HG03045 (cell line): ENCODE data around the gene KXD1.
"Not testable (repeated sequence)": the region's sequence is repeated elsewhere in the genome, so short reads cannot be mapped to it uniquely, and the experiment has no call there.

Experiments
- ATAC-seq: cut with Tn5 transposase; IDR thresholded peaks from one replicate; pipeline ENCODE4 v1.9.1; 2021; ENCODE audit warnings: mild to moderate bottlenecking, moderate library complexity; ENCODE audit not compliant: unreplicated experiment

Gene KXD1

GRCh38 chr19:18533058-18533457 lies 24.6 kb upstream of the KXD1 start:
- no peak for ATAC-seq

DNA sequence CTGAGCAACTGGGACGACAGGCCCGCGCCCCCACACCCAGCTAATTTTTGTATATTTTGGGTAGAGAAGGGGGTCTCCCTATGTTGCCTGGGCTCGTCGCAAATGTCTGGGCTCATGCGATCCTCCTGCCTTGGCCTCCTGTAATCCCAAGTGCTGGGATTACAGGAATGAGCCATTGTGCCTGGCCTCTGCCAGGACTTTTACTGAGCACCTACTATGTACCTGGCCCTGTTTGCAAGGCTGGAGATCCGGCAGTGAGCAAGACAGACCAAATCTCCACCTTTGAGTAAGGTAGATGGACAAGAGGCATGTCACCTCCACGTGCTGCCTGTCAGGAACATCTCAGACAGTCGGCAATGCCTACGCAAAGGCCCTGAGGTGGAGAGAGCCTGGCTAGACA lies 21.2 kb upstream of the KXD1 start:
- ATAC-seq: no peak

DNA sequence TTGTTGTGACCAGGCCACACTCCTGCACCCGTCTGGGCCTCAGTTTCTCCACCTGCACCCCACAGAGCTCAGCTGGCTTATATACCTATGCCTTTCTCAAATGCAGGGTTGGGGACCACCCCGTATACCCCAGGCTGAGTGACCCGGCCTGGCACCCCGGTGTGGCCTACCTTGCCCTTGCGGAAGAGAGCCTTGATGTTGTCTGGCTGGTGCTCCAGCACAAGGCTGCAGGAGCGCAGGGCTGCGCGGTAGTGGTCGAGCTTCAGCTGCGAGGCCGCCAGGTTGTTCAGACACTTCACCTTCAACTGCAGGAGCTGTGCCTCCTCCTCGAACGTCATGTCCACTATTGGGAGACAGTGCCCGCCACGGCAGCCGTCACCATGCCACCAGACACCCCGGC lies 20.2 kb upstream of the KXD1 start:
- ATAC-seq: no peak

GRCh38 chr19:18538115-18538514 lies 19.6 kb upstream of the KXD1 start:
- ATAC-seq: no peak

- ATAC-seq: no peak
These were observed 18.3 kb upstream of the KXD1 start for GRCh38 chr19:18539372-18539771.

DNA sequence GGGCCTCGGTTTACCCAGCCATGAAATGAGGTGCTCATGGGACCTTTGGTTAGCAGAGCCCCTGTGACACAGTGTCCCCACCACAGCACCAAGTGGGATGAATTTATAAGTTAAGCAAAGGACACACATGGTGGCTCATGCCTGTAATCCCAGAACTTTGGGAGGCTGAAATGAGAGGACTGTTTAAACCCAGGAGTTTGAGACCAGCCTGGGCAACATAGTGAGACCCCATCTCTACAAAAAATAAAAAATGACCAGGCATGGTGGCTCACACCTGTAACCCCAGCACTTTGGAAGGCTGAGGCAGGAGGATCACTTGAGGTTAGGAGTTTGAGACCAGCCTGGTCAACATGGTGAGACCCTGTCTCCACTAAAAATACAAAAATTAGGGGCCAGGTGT lies 17.5 kb upstream of the KXD1 start:
- not testable (repeated sequence) for ATAC-seq

GRCh38 chr19:18541258-18541991 lies 16.2 kb upstream of the KXD1 start:
- no peak for ATAC-seq

DNA sequence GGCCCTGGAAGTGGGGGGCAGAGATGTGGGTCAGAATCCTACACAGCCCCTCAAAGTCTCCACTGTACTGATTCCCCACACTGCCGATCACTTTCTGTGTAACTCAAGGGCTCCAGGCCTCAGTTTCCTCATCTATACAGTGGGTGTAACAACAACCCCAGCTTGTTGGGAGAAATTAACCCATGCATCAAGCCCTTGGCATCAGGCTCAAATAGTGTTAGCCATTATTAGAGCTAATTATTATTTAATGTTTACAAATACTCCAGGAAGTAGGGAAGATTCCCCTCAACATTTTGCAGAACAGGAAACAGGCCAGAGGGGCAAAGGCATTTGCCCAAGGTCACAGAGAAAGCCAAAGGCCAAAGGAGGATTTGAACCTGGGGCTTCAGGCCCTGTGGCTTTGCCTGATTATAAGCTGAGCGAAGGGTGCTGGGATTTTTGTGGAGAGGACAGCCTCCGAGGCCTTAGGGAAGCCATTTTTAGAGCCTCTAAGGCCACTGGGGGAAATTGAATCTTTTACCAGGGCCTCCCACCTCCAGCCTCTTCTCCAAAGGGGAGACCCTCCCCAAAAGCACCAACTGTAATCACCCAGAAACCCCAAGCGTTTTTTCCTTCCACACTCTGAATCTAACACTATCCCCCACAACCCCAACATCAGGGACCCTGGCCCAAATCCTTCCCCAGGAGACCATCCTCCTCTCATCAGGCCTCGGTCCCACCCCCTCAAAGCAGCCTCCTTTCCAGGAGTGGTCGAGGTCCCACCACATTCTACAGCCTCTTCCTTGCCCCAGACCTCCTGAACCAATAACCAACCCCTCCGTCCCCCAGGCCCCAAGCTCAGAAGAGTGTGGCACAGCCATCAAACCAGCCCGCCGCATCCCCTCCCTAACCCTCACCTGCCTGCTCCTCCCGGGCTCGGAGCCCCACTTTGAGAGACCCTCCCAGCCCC lies 15.4 kb upstream of the KXD1 start:
- ATAC-seq: no peak

DNA sequence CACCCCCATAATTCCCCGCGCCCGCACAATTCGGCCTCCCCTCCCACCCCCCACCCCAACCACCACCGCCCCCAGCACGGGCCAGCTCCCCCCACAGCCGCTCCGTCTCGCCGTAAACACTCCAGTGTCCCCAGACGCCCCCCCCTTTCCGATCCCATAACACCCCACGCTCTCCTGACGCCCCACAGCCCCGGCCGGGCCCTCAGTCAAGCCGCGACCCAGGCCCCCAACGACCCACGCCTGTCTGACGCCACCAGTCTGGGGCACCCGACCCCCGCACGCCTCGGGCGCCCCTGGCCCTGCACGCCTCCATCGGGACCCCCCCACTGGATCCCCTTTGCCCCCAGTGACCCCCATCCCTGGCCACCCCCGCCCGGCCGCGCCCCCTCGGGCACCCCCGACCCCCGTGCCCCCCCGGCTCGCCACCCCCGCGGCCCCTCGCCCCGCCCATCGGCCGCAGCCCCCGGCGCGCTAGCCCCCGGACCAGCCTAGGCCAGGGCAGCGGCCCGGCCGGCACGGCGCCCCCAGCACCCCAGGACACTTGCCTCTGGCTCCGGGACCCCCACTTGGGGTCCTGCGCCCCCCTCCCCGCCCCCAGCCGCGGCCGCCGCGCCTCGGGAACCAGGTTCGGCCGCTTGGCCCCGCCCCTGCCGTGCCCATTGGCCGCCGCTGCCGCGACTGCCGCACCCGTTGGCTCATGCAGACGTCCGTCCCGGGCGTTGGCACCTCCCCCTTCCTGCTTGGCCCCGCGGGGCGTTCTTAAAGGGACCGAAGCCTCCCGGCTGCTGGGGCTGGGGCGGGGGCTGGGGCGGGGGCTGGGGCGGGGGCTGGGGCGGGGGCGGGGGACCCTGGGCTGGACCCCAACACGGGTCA lies 14.5 kb upstream of the KXD1 start, which contains the start of gene FKBP8:
TSS of gene FKBP8 (minus strand) at position 633 of the 873 bp plus-strand sequence. CDS start 1,603 bp downstream, outside the sequence.
- peak; percentile 91 for ATAC-seq

- ATAC-seq: peak; percentile 47
These were observed 13.7 kb upstream of the KXD1 start for GRCh38 chr19:18543814-18544475.

- no peak for ATAC-seq
These were observed 6.0 kb upstream of the KXD1 start for GRCh38 chr19:18551631-18552030.

GRCh38 chr19:18558202-18558555 lies 509 bp downstream of the KXD1 start:
- ATAC-seq: no peak

DNA sequence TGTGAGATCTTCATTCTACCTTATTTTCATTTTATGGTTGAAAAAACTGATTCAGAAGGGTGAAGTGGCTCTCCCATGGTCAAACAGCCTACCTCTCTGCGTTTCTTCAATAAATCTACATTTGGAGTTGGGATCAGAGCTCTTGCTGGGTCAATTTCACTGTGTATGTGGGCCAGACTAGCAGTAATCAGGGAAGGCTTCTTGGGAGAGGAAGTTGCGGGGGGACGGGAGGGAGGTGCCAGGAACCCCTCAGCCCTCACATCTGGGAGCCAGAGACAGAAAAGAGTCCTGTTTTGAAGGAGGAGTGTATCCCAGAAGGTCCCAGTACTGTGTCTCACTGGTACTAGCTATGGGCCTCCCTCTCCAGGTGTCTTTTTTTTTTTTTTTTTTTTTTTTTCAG lies 934 bp downstream of the KXD1 start:
- ATAC-seq: no peak

- ATAC-seq: no peak
These were observed 2.0 kb downstream of the KXD1 start for GRCh38 chr19:18559685-18560084.

DNA sequence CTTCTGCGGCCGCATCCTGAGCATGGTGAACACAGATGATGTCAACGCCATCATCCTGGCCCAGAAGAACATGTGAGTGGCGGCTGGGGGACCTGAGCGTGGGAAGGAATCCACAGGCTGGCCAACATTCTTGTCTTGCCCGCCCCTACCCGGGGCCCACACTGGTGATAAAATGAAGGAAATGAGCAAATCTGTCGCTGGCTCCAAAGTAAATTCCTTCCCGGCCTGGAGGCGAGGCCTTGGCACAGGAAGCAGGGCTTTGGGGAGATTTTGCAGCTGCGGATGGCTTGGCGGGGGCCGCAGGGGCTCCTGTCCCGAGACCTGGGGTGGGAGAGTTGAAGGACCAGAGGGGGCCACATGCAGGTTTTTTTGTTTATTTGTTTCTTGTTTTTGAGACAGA lies 4.4 kb downstream of the KXD1 start:
- no peak for ATAC-seq

DNA sequence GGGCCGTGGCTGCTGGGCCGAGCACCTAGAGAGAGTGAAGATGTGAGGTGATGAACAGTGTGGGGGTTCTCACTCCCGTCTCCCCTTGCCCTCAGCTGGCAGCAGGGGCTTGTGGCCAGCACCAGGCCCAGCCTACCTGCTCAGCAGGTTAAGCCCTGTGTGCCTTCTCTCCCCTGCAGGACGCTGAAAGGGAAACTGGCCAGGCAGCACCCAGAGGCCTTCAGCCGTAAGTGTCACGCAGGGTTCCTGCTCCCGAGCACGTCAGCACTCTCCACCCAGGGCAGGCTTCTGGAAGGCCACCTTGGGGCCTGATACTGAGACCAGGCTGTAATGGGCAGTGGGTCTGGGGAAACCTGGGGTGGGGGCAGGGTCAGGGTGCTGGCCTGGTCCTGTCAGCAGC lies 9.3 kb downstream of the KXD1 start:
- ATAC-seq: no peak

GRCh38 chr19:18568367-18568766 lies 10.7 kb downstream of the KXD1 start:
- ATAC-seq: no peak

DNA sequence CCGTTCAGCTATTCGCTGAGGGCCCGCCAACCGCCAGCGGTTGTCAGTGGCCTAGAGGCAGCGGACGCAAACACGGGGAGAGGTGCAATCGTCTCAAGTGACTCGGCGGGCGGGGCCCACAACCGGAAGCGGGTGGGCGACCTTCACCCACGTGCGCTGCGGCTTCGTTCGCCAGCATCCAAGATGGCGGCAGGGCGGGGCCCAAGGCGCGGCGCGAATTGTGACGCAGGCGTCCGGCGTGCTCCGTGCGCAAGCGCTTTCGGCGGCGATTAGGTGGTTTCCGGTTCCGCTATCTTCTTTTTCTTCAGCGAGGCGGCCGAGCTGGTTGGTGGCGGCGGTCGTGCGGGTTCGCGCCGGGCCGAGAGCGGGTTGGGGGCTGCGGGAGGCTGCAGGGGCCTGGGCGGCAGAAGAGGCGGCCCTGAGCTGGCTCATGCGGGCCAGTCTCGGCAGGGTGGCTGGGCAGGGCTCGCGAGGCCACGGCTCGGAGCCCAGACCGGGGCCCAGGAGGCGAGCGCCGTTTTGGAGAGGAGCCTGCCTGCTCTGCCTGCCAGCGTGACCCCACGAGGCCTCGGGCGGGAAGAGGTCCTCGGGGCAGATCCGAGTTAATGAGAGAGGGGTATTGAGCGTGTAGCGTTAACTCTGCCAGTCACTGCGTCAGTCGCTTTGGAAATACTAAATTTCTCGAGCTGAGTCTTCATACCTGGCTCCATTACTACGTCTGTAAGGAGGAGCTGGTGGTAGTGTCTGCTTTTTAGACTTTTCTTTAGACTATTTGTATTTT lies 14.1 kb downstream of the KXD1 start, which contains the start of gene UBA52:
TSS of gene UBA52 (plus strand) at position 294 of the 781 bp plus-strand sequence. CDS start 1,444 bp downstream, outside the sequence.
- peak; percentile 89 for ATAC-seq

DNA sequence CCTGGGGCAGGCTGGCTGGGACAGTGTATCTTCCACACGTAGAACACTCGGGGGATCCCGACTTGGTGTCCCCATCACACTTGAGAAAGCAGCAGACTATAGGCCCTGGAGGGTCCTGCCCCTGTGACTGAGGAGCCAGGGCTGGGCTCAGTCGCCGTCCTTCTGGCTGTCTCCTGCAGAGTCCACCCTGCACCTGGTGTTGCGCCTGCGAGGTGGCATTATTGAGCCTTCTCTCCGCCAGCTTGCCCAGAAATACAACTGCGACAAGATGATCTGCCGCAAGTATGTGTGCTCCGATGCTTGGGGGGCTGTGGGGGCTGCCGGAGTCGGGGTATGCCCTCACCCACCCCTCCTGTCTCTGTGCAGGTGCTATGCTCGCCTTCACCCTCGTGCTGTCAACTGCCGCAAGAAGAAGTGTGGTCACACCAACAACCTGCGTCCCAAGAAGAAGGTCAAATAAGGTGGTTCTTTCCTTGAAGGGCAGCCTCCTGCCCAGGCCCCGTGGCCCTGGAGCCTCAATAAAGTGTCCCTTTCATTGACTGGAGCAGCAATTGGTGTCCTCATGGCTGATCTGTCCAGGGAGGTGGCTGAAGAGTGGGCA lies 17.1 kb downstream of the KXD1 start:
- ATAC-seq: no peak
